Measurements from ENCODE around the gene STX2. TPM values are rescaled to one million over a fixed set of nuclear protein-coding genes. Genes with fewer than 3 reads are reported as not detected.

STX2 gene
- total RNA-seq, 6 experiments from 2014 or later, result 31.4 to 39.4 (median 34.5) TPM

GRCh38 chr12:130742716-130743115 is 96.3 kb downstream of the STX2 start:
- no peak overlapping the region for H3K27ac Mint-ChIP-seq
- H3K9me3 Mint-ChIP-seq, result peaks cover 9% of the 10 kb centered on the region; the same call in 1 of the 2 replicates
- peaks cover 2% of the 10 kb centered on the region; the same call in 1 of the 2 replicates for H3K27me3 Mint-ChIP-seq (ENCODE audit: insufficient read depth)
- H3K4me3 Mint-ChIP-seq, result no peak overlapping the region
- DNase-seq, result no peak
- no peaks in the 10 kb centered on the region for H3K4me1 Mint-ChIP-seq (ENCODE audit: low read depth)
- no peaks in the 10 kb centered on the region; the same call in 1 of the 2 replicates for H3K36me3 Mint-ChIP-seq (ENCODE audit: low read depth)
- TF ChIP-seq, protein P1, sequence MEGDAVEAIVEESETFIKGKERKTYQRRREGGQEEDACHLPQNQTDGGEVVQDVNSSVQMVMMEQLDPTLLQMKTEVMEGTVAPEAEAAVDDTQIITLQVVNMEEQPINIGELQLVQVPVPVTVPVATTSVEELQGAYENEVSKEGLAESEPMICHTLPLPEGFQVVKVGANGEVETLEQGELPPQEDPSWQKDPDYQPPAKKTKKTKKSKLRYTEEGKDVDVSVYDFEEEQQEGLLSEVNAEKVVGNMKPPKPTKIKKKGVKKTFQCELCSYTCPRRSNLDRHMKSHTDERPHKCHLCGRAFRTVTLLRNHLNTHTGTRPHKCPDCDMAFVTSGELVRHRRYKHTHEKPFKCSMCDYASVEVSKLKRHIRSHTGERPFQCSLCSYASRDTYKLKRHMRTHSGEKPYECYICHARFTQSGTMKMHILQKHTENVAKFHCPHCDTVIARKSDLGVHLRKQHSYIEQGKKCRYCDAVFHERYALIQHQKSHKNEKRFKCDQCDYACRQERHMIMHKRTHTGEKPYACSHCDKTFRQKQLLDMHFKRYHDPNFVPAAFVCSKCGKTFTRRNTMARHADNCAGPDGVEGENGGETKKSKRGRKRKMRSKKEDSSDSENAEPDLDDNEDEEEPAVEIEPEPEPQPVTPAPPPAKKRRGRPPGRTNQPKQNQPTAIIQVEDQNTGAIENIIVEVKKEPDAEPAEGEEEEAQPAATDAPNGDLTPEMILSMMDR (IDR thresholded peaks at IDR 0.05), result no peak

GRCh38 chr12:130742112-130742511 is 96.9 kb downstream of the STX2 start:
- H3K4me1 Mint-ChIP-seq (ENCODE audit: low read depth), result no peaks in the 10 kb centered on the region
- peaks cover 2% of the 10 kb centered on the region; the same call in 1 of the 2 replicates for H3K27me3 Mint-ChIP-seq (ENCODE audit: insufficient read depth)
- DNase-seq, result no peak
- no peak overlapping the region for H3K27ac Mint-ChIP-seq
- H3K4me3 Mint-ChIP-seq, result no peak overlapping the region
- no peaks in the 10 kb centered on the region; the same call in 1 of the 2 replicates for H3K36me3 Mint-ChIP-seq (ENCODE audit: low read depth)
- peaks cover 9% of the 10 kb centered on the region; the same call in 1 of the 2 replicates for H3K9me3 Mint-ChIP-seq
- TF ChIP-seq, protein P1 (IDR thresholded peaks at IDR 0.05), result no peak

Other genes with a start within 250 kb of the STX2 start
- gene RIMBP2, start 123.0 kb downstream of the STX2 start, total RNA-seq (2021; fragmentation: NEBNext Ultra II Directional; extraction: Animal tissue kit (Norgen Biotek cat#: 25700)), result not detected
- gene RAN, start 32.8 kb upstream of the STX2 start, total RNA-seq (2021; fragmentation: NEBNext Ultra II Directional; extraction: Animal tissue kit (Norgen Biotek cat#: 25700)), result 1,000 to 10,000 TPM; 1,033 to 1,278 (median 1,071) TPM
- not detected for gene ADGRD1, start 114.7 kb upstream of the STX2 start, total RNA-seq (2021; fragmentation: NEBNext Ultra II Directional; extraction: Animal tissue kit (Norgen Biotek cat#: 25700))